SU-DHL-6 (cell line): ENCODE results near the gene GNAI2.

Source experiments
- H2AFZ ChIP-seq: fragments of 200-600 bp; sonication (generic); 2 replicates; pipeline ENCODE4 v1.6.1; 2014; ENCODE audit warnings: low read depth, mild to moderate bottlenecking, moderate library complexity, mixed read lengths, antibody characterized with exemption, low read length; ENCODE audit not compliant: severe bottlenecking
- H3F3A ChIP-seq: fragments of 200-600 bp; shearing (Covaris generic); 2 replicates; pipeline ENCODE4 v1.6.0; 2016; ENCODE audit warnings: antibody characterized with exemption, mild to moderate bottlenecking; ENCODE audit not compliant: insufficient read depth
- H3K27ac ChIP-seq: fragments of 200-600 bp; sonication (generic); 2 replicates; pipeline ENCODE4 v1.5.1; 2016; ENCODE audit warnings: low read depth, mild to moderate bottlenecking, low read length, moderate library complexity, mixed read lengths
- H3K27me3 ChIP-seq: fragments of 200-600 bp; sonication (generic), shearing (Covaris generic); 2 replicates; pipeline ENCODE4 v1.6.0; 2014; ENCODE audit warnings: mild to moderate bottlenecking, low read length
- H3K36me3 ChIP-seq: fragments of 200-600 bp; sonication (generic); 2 replicates; pipeline ENCODE4 v1.6.1; 2014; ENCODE audit warnings: mild to moderate bottlenecking, low read length, mixed read lengths
- H3K4me2 ChIP-seq: fragments of 300-600, 200-600 bp; shearing (Covaris generic), sonication (generic); 2 replicates; pipeline ENCODE4 v1.6.0; 2014; ENCODE audit warnings: low read length, low read depth, mild to moderate bottlenecking; ENCODE audit not compliant: poor library complexity, severe bottlenecking
- H3K4me3 ChIP-seq: fragments of 200-600 bp; sonication (generic); 2 replicates; pipeline ENCODE4 v1.5.1; 2014; ENCODE audit warnings: antibody characterized with exemption, low read length, mild to moderate bottlenecking, mixed read lengths; ENCODE audit not compliant: insufficient read depth, poor library complexity, severe bottlenecking
- H3K79me2 ChIP-seq: fragments of 200-600 bp; sonication (generic); 2 replicates; pipeline ENCODE4 v1.6.1; 2014; ENCODE audit warnings: mild to moderate bottlenecking, low read length, moderate library complexity; ENCODE audit not compliant: insufficient read depth
- H3K9ac ChIP-seq: fragments of 200-600 bp; sonication (generic); 2 replicates; pipeline ENCODE4 v1.7.0; 2014; ENCODE audit warnings: mild to moderate bottlenecking, low read length
- H3K9me2 ChIP-seq: fragments of 200-600 bp; sonication (generic); replicated peaks from 2 replicates; pipeline ENCODE4 v1.6.1; 2014; ENCODE audit warnings: low read length; ENCODE audit not compliant: insufficient read depth
- H3K9me3 ChIP-seq: fragments of 200-600 bp; sonication (generic); 2 replicates; pipeline ENCODE4 v1.6.1; 2014; ENCODE audit warnings: low read length, mixed read lengths; ENCODE audit not compliant: insufficient read depth
- H4K20me1 ChIP-seq: fragments of 200-600 bp; sonication (generic); 2 replicates; pipeline ENCODE4 v1.6.1; 2014; ENCODE audit warnings: low read depth, mild to moderate bottlenecking, antibody characterized with exemption, low read length, moderate library complexity, mixed read lengths
- CTCF ChIP-seq: fragments of 200-600 bp; sonication (generic); IDR thresholded peaks from one replicate; pipeline ENCODE4 v1.5.1; 2017; ENCODE audit warnings: antibody characterized with exemption, mild to moderate bottlenecking, low read length, moderate library complexity; ENCODE audit not compliant: insufficient read depth, poor library complexity, severe bottlenecking
- EZH2phosphoT487 ChIP-seq: fragments of 200-600 bp; sonication (generic), shearing (Covaris generic); conservative IDR thresholded peaks from 2 replicates; pipeline ENCODE4 v1.6.1; 2018; ENCODE audit warnings: mild to moderate bottlenecking, antibody characterized with exemption, low read length, moderate library complexity, mixed read lengths

The GNAI2 gene

GRCh38 chr3:50196253-50196801, 39.7 kb upstream of the GNAI2 start:
- Histone ChIP-seq H3K4me2 (no peak overlapping the region), H2AFZ (no peak overlapping the region), H3K27ac (no peak overlapping the region)

GRCh38 chr3:50201573-50202315, 34.3 kb upstream of the GNAI2 start:
- no peaks in the 10 kb centered on the region for H3K79me2 ChIP-seq
- H3K4me3 ChIP-seq = no peak overlapping the region
- no peak for TF ChIP-seq CTCF
- TF ChIP-seq EZH2phosphoT487 = no peak
- H4K20me1 ChIP-seq = no peaks in the 10 kb centered on the region
- no peaks in the 10 kb centered on the region for H3K9me2 ChIP-seq
- no peaks in the 10 kb centered on the region for H3K36me3 ChIP-seq
- no peak overlapping the region for H2AFZ ChIP-seq
- H3K9ac ChIP-seq = no peak overlapping the region
- no peaks in the 10 kb centered on the region for H3F3A ChIP-seq
- no peaks in the 10 kb centered on the region for H3K9me3 ChIP-seq
- no peak overlapping the region for H3K27ac ChIP-seq
- no peak overlapping the region for H3K4me2 ChIP-seq
- no peaks in the 10 kb centered on the region for H3K27me3 ChIP-seq

More at GRCh38 chr3:50196253-50196801, 39.7 kb upstream of the GNAI2 start:
- Histone ChIP-seq H3F3A (no peaks in the 10 kb centered on the region), H3K79me2 (no peaks in the 10 kb centered on the region), H3K4me3 (no peak overlapping the region), H3K9ac (no peak overlapping the region), H3K27me3 (no peaks in the 10 kb centered on the region), H3K36me3 (no peaks in the 10 kb centered on the region), H4K20me1 (no peaks in the 10 kb centered on the region), H3K9me3 (no peaks in the 10 kb centered on the region), H3K9me2 (no peaks in the 10 kb centered on the region)
- no peak for TF ChIP-seq EZH2phosphoT487
- TF ChIP-seq CTCF = no peak

- Histone ChIP-seq H2AFZ (no peak overlapping the region), H3K27me3 (no peaks in the 10 kb centered on the region), H3F3A (no peaks in the 10 kb centered on the region), H3K9ac (no peak overlapping the region), H3K9me2 (no peaks in the 10 kb centered on the region), H4K20me1 (no peaks in the 10 kb centered on the region), H3K4me3 (no peak overlapping the region), H3K79me2 (no peaks in the 10 kb centered on the region), H3K27ac (no peak overlapping the region), H3K9me3 (no peaks in the 10 kb centered on the region), H3K4me2 (no peak overlapping the region), H3K36me3 (no peaks in the 10 kb centered on the region)
- TF ChIP-seq EZH2phosphoT487 (no peak), CTCF (no peak)
These were observed 33.5 kb upstream of the GNAI2 start for GRCh38 chr3:50202353-50203112.
